Endodermal cell (in vitro differentiated cells): Measurements from ENCODE around the gene C2. TPM values are rescaled to one million over a fixed set of nuclear protein-coding genes. Genes with fewer than 3 reads are reported as not detected.
"Not testable (repeated sequence)": the region's sequence is repeated elsewhere in the genome, so short reads cannot be mapped to it uniquely, and the experiment has no call there.

Experiments used
- DNase-seq: peaks from one replicate; pipeline ENCODE4 v3.0.0-alpha.2; 2017
- H3K27ac ChIP-seq: 2 replicates; pipeline ENCODE4 v1.5.1; 2013; ENCODE audit warnings: mild to moderate bottlenecking, low read depth, low read length, moderate library complexity
- H3K27me3 ChIP-seq: 2 replicates; pipeline ENCODE4 v1.6.1; 2013; ENCODE audit warnings: mild to moderate bottlenecking, low read length, moderate library complexity; ENCODE audit not compliant: insufficient read depth, control insufficient read depth, poor library complexity, severe bottlenecking
- H3K36me3 ChIP-seq: 2 replicates; pipeline ENCODE4 v1.7.0; 2013; ENCODE audit warnings: mild to moderate bottlenecking, low read length, moderate library complexity; ENCODE audit not compliant: control insufficient read depth, insufficient read depth
- H3K4me1 ChIP-seq: one replicate; pipeline ENCODE4 v1.7.0; 2013; ENCODE audit warnings: low read length; ENCODE audit not compliant: control insufficient read depth, insufficient read depth
- H3K4me3 ChIP-seq: 2 replicates; pipeline ENCODE4 v1.5.1; 2013; ENCODE audit warnings: mild to moderate bottlenecking, low read length, moderate library complexity
- H3K9ac ChIP-seq: 2 replicates; pipeline ENCODE4 v1.6.1; 2013; ENCODE audit warnings: mild to moderate bottlenecking, low read length, moderate library complexity; ENCODE audit not compliant: poor library complexity, severe bottlenecking; ENCODE audit errors: extremely low read depth
- H3K9me3 ChIP-seq: 2 replicates; pipeline ENCODE4 v1.6.1; 2013; ENCODE audit warnings: mild to moderate bottlenecking, low read length, moderate library complexity; ENCODE audit not compliant: control insufficient read depth
- H3K27ac Mint-ChIP-seq: 2 replicates; pipeline ENCODE4 v1.8.0; 2020; ENCODE audit warnings: mixed read lengths
- H3K27me3 Mint-ChIP-seq: 2 replicates; pipeline ENCODE4 v1.8.0; 2021; ENCODE audit warnings: mild to moderate bottlenecking, mixed read lengths; ENCODE audit not compliant: insufficient read depth
- H3K36me3 Mint-ChIP-seq: 2 replicates; pipeline ENCODE4 v1.8.0; 2020; ENCODE audit warnings: low read depth, mixed read lengths
- H3K4me1 Mint-ChIP-seq: 2 replicates; pipeline ENCODE4 v1.8.0; 2020; ENCODE audit warnings: mixed read lengths
- H3K4me3 Mint-ChIP-seq: 2 replicates; pipeline ENCODE4 v1.8.0; 2020; ENCODE audit warnings: mild to moderate bottlenecking, moderate library complexity, mixed read lengths
- H3K9me3 Mint-ChIP-seq: 2 replicates; pipeline ENCODE4 v1.8.0; 2020; ENCODE audit warnings: mild to moderate bottlenecking, mixed read lengths
- CTCF ChIP-seq: fragments of 200-600 bp; sonication (generic); conservative IDR thresholded peaks from 2 replicates; pipeline ENCODE4 v1.5.0; 2021; ENCODE audit warnings: antibody characterized with exemption, mild to moderate bottlenecking
- WGBS, 2 experiments: methylation state at CpG; one replicate each; pipeline versions ENCODE4 v1.1.5 to v1.1.7; 2013; ENCODE audit warnings: missing lambda C conversion rate in 2 of 2, mixed read lengths in 1 of 2; ENCODE audit not compliant: insufficient coverage in 1 of 2, insufficient read length in 1 of 2; 5-methylcytosine and 5-hydroxymethylcytosine counted together
- total RNA-seq, 2 donors: library from RNA; stranded (reverse); fragmentation: NEBNext Ultra II Directional in 1 of 2; extraction: Animal tissue kit (Norgen Biotek cat#: 25700) in 1 of 2; gene quantifications; 2 replicates in 1 of 2; 3 replicates in 1 of 2; pipeline ENCODE4 v1.2.1, GENCODE V29; 2021

The C2 gene
- total RNA-seq, 2 donors from 2014 or later: 0.29 to 1.0 TPM

- WGBS, 2 experiments: 67 to 88% methylated on average over 1 to 2 of the region's 3 CpGs
Measured at GRCh38 chr6:31903957-31904356, 23.6 kb upstream of the C2 start.

GRCh38 chr6:31905041-31905440 lies 22.5 kb upstream of the C2 start:
- Histone ChIP-seq H3K9me3 (no peaks in the 10 kb centered on the region), H3K4me1 (peaks cover 2% of the 10 kb centered on the region), H3K36me3 (no peaks in the 10 kb centered on the region), H3K9ac (no peak overlapping the region), H3K27me3 (no peaks in the 10 kb centered on the region), H3K27ac (no peak overlapping the region), H3K4me3 (no peak overlapping the region)
- 85% methylated on average over 1 of the region's 1 CpG; no CpG with 5 or more reads in 1 of the 2 experiments for WGBS, 2 experiments
- peaks cover 20% of the 10 kb centered on the region for H3K4me1 Mint-ChIP-seq
- no peak overlapping the region for H3K4me3 Mint-ChIP-seq
- no peak for DNase-seq
- no peak overlapping the region for H3K27ac Mint-ChIP-seq
- H3K9me3 Mint-ChIP-seq: no peaks in the 10 kb centered on the region
- no peak for TF ChIP-seq CTCF
- H3K27me3 Mint-ChIP-seq: peaks cover 2% of the 10 kb centered on the region
- no peaks in the 10 kb centered on the region for H3K36me3 Mint-ChIP-seq

More at GRCh38 chr6:31903957-31904356, 23.6 kb upstream of the C2 start:
- Histone ChIP-seq H3K36me3 (no peaks in the 10 kb centered on the region), H3K27me3 (no peaks in the 10 kb centered on the region), H3K9me3 (no peaks in the 10 kb centered on the region), H3K4me1 (peaks cover 2% of the 10 kb centered on the region), H3K4me3 (no peak overlapping the region), H3K9ac (no peak overlapping the region), H3K27ac (no peak overlapping the region)
- H3K27me3 Mint-ChIP-seq: no peaks in the 10 kb centered on the region
- peaks cover 22% of the 10 kb centered on the region for H3K4me1 Mint-ChIP-seq
- H3K4me3 Mint-ChIP-seq: no peak overlapping the region
- no peak for DNase-seq
- peaks cover 2% of the 10 kb centered on the region for H3K36me3 Mint-ChIP-seq
- no peaks in the 10 kb centered on the region for H3K9me3 Mint-ChIP-seq
- no peak for TF ChIP-seq CTCF
- no peak overlapping the region for H3K27ac Mint-ChIP-seq

DNA sequence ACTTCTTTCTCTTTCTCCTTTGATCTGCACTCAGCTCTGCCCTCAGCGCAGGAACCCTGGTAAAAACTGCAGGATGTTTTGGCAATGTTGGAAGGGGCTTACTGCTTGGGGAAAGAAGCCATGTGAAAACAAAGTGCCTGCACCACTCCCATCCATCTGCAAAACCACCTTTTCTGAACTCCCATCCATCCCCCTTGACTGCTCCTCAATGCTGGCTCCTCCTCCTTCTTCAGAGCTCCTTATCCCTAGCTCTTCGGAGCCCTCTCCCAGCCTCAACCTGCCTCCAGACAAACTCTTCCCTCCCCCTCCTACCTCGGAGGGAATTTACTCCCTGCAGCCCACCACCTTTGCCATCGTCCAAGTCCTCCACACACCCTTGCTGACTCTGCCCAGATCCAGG lies 21.4 kb upstream of the C2 start:
- Histone ChIP-seq H3K36me3 (no peaks in the 10 kb centered on the region), H3K9ac (no peak overlapping the region), H3K9me3 (no peaks in the 10 kb centered on the region), H3K27me3 (no peaks in the 10 kb centered on the region), H3K27ac (no peak overlapping the region), H3K4me1 (peaks cover 2% of the 10 kb centered on the region), H3K4me3 (no peak overlapping the region)
- peak; percentile 66 for DNase-seq
- peak overlapping the region; percentile 74 for H3K27ac Mint-ChIP-seq
- no peak overlapping the region for H3K4me3 Mint-ChIP-seq
- peaks cover 20% of the 10 kb centered on the region for H3K4me1 Mint-ChIP-seq
- no peaks in the 10 kb centered on the region for H3K36me3 Mint-ChIP-seq
- H3K27me3 Mint-ChIP-seq: peaks cover 2% of the 10 kb centered on the region
- no peak for TF ChIP-seq CTCF
- 20 to 29% methylated on average over 2 to 4 of the region's 4 CpGs for WGBS, 2 experiments
- H3K9me3 Mint-ChIP-seq: no peaks in the 10 kb centered on the region

DNA sequence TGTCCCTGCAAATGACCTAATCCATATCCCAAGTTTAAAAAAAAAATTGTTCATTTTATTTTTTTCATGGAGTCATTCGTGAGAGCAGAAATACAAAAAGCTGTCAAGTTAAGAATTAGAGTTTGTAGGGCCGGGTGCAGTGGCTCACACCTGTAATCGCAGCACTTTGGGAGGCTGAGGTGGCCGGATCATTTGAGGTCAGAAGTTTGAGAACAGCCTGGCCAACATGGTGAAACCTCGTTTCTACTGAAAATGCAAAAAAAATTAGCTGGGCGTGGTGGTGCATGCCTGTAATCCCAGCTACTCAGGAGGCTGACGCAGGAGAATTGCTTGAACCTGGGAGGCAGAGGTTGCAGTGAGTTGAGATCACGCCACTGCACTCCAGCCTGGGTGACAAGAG lies 20.8 kb upstream of the C2 start:
- not testable (repeated sequence) for H3K4me1 ChIP-seq, H3K9ac ChIP-seq, H3K4me3 Mint-ChIP-seq, H3K36me3 ChIP-seq, H3K9me3 Mint-ChIP-seq, H3K27ac ChIP-seq, H3K9me3 ChIP-seq, H3K4me3 ChIP-seq, H3K27me3 Mint-ChIP-seq, H3K36me3 Mint-ChIP-seq, DNase-seq, H3K27ac Mint-ChIP-seq, H3K27me3 ChIP-seq
- WGBS, 2 experiments: 90 to 92% methylated on average over 7 to 8 of the region's 8 CpGs
- peaks cover 20% of the 10 kb centered on the region for H3K4me1 Mint-ChIP-seq
